Endothelial cell of umbilical vein (primary cell): ENCODE measurements around the gene FAM72C.
"Not testable (repeated sequence)": the region's sequence is repeated elsewhere in the genome, so short reads cannot be mapped to it uniquely, and the experiment has no call there.

ENCODE experiments used
- EZH2 ChIP-seq: IDR thresholded peaks from 2 replicates; pipeline ENCODE4 v1.6.1; 2012; ENCODE audit warnings: borderline replicate concordance, low read depth, mild to moderate bottlenecking, moderate library complexity, low read length, inconsistent platforms; ENCODE audit not compliant: severe bottlenecking
- FOS ChIP-seq: IDR thresholded peaks from 2 replicates; pipeline ENCODE4 v1.6.1; 2011; ENCODE audit warnings: mild to moderate bottlenecking, low read length, moderate library complexity, borderline replicate concordance; ENCODE audit not compliant: insufficient read depth
- GATA2 ChIP-seq: IDR thresholded peaks from 2 replicates; pipeline ENCODE4 v1.7.0; 2011; ENCODE audit warnings: low read depth, mild to moderate bottlenecking, moderate library complexity, mixed read lengths, low read length; ENCODE audit not compliant: insufficient read length, insufficient read depth
- MYC ChIP-seq: IDR thresholded peaks from one replicate; pipeline ENCODE4 v1.6.1; 2011; ENCODE audit warnings: mild to moderate bottlenecking, low read depth, low read length
- POLR2AphosphoS5 ChIP-seq: IDR thresholded peaks from 2 replicates; pipeline ENCODE4 v1.6.1; 2012; ENCODE audit warnings: low read depth, mild to moderate bottlenecking, control low read depth, low read length, moderate library complexity; ENCODE audit not compliant: insufficient read depth
- TF ChIP-seq, protein P1 (sequence below), 2 donors: IDR thresholded peaks; 1 replicate in 1 of 2; 2 replicates in 1 of 2; pipeline ENCODE4 v1.5.1; 2011; ENCODE audit warnings: low read length in 2 of 2, mild to moderate bottlenecking in 2 of 2, moderate library complexity in 2 of 2, control low read depth in 1 of 2, inconsistent platforms in 1 of 2, low read depth in 1 of 2; ENCODE audit not compliant: insufficient read depth in 1 of 2; ENCODE audit errors: extremely low read depth in 1 of 2

DNA sequence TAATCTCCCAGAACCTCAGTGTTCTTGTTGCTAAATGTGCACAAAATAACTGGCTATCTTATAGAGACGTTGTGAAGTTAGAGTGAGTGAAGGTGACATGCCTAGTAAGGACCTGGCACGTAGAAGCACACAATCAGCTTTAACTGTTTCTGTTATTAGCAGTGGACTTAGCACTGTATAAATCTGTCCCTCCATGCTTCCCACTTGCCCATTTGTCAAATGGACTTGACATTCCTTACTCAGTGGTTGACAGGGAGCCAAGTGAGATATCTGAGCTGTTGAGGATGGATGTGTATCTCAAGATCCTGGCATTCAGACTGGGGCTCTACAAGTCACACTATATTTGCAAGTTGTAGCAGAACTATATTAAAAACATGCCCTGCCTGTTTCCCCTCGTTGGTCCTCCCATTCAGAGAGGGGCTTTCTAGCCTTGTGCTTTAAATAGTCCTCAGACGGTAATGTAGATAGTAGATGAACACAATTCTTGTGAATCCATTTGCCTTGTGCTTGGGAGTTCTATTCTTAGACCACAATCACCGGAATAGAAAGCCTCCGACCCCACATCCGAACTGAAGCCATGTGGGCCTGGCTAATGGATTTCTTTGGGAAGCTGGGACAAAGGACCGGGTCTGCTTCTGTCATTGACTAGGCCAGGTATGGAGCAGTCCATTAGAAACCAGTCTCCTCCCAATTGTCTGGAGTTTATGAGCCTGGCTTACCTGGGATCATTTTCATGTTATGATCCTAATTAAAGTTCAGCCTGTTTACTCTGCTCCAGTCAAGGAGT, 43.6 kb upstream of the FAM72C start:
- not testable (repeated sequence) for TF ChIP-seq POLR2AphosphoS5, EZH2, MYC, FOS, GATA2
- TF ChIP-seq, protein P1, sequence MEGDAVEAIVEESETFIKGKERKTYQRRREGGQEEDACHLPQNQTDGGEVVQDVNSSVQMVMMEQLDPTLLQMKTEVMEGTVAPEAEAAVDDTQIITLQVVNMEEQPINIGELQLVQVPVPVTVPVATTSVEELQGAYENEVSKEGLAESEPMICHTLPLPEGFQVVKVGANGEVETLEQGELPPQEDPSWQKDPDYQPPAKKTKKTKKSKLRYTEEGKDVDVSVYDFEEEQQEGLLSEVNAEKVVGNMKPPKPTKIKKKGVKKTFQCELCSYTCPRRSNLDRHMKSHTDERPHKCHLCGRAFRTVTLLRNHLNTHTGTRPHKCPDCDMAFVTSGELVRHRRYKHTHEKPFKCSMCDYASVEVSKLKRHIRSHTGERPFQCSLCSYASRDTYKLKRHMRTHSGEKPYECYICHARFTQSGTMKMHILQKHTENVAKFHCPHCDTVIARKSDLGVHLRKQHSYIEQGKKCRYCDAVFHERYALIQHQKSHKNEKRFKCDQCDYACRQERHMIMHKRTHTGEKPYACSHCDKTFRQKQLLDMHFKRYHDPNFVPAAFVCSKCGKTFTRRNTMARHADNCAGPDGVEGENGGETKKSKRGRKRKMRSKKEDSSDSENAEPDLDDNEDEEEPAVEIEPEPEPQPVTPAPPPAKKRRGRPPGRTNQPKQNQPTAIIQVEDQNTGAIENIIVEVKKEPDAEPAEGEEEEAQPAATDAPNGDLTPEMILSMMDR (IDR thresholded peaks at IDR 0.05; ENCODE audit: extremely low read depth in 1 of 2, insufficient read depth in 1 of 2, low read depth in 1 of 2, low read length in 2 of 2): not testable (repeated sequence)
